Uterus (tissue), 2 donors: ENCODE measurements around the gene TMEM200A.

Experiments used
- CTCF ChIP-seq, 4 experiments: fragments of 200-600 bp in 2 of 4; fragments of 450-650 bp in 2 of 4; sonication (generic) in 2 of 4; IDR thresholded peaks; one replicate each; pipeline ENCODE4 v1.5.1; 2016 to 2019; ENCODE audit warnings: antibody characterized with exemption in 4 of 4, mild to moderate bottlenecking in 2 of 4, moderate library complexity in 1 of 4
- POLR2A ChIP-seq, 2 donors: fragments of 450-650 bp; IDR thresholded peaks; one replicate each; pipeline ENCODE4 v1.6.1; 2016; ENCODE audit warnings: antibody characterized with exemption in 2 of 2, mild to moderate bottlenecking in 1 of 2, moderate library complexity in 1 of 2

DNA sequence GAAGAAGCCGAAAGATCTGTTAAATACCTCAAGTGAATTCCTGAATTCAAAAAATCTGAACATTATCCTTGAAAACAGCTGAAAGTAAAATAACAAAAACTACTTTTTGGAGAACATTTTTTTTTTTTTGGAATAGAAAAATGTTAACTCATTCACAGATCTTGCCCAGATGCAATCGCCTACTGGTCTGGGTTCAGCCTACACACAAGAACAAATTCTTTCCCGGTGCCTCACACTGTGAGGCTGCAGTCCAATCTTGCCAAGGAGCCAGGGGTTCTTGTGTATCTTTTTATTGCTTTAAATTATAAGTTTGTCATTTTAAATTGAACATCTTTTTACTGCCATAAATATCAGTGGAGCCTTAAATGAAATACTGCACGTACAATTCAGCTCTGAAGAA lies 41.2 kb upstream of the TMEM200A start:
- TF ChIP-seq CTCF (IDR thresholded peaks at IDR 0.05): no peak
- no peak for TF ChIP-seq POLR2A (IDR thresholded peaks at IDR 0.05)
